Adipose tissue (tissue), 3 donors: ENCODE measurements around the gene CLK4. TPM values are rescaled to one million over a fixed set of nuclear protein-coding genes. Genes with fewer than 3 reads are reported as not detected.

Source experiments
- H3K27ac ChIP-seq: one replicate; pipeline ENCODE4 v1.5.1; 2013; ENCODE audit warnings: low read depth, low read length
- WGBS, 3 donors: extraction: QIAGEN DNeasy Blood & Tissue Kit; methylation state at CpG; one replicate each; pipeline ENCODE4 v1.1.7; 2013; 5-methylcytosine and 5-hydroxymethylcytosine counted together
- polyA plus RNA-seq, 3 donors: library from polyadenylated mRNA; stranded (reverse); fragments of 200-250 nt; gene quantifications; one replicate each; pipeline ENCODE4 v1.2.3, GENCODE V29; 2013
- donor health status: healthy with polysubstance abuse.
- donor health status: Bipolar disorder and iron deficiency.
- donor health status: healthy.

CLK4 gene
- 10 to 100 TPM; 13.3 to 23.1 (median 15.9) TPM for polyA plus RNA-seq

- H3K27ac ChIP-seq: peak within 1 kb of the TSS; percentile 35
- 0 to 1% (median 0%) methylated on average over 71 to 78 of the region's 79 CpGs for WGBS, 3 donors
These were observed at the start of gene CLK4 for GRCh38 chr5:178626484-178627258. Gene CLK4, minus strand, starts transcription at chr5:178627050. Its CDS starts 3,634 bp downstream, at chr5:178623416.

GRCh38 chr5:178675922-178676321, 49.1 kb upstream of the CLK4 start:
- WGBS, 3 donors: 74 to 77% (median 75%) methylated on average over 3 of the region's 3 CpGs
- H3K27ac ChIP-seq: no peak overlapping the region

DNA sequence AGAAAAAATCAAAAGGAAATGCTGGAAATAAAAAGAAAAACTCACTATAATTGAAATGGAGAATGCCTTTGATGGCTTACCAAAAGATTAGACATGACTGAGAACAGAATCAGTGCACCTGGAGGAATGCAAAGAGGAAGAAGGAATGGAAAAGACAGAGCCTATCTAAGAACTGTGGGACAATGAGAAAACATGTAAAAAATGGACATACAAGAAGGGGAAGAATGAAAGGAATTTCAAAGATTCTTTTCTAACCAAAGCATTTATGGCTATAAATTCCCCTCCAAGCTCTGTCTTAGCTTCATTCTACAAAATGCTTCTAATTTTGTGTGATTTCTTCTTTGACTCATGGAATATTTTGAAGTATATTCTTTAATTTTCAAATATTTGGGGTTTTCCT, 47.5 kb upstream of the CLK4 start:
- H3K27ac ChIP-seq: no peak overlapping the region

DNA sequence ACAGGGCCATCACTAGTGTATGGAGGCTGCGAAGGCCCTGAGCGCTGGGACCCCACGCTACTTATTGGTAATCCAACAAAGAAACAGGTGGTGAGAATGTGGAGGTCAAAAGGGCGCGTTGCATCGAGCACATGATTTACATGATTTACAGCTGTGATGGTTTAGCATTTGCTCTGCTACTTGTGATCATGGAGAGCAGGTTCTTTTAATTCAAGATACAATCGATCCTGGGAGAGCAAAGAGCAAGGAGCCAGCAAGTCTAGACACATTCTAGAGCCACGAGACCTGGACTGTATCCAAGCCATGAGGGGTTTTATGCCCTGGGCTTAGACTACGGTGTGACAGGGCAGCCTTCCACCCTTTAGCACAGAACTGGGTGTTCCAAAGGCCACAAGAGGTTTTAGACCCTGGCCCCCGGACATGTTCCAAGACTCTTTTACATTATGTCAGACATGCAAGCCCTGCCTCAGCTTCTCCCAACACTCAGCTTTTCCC, 47.0 kb upstream of the CLK4 start:
- 66 to 77% (median 76%) methylated on average over 10 of the region's 10 CpGs for WGBS, 3 donors
- no peak overlapping the region for H3K27ac ChIP-seq

DNA sequence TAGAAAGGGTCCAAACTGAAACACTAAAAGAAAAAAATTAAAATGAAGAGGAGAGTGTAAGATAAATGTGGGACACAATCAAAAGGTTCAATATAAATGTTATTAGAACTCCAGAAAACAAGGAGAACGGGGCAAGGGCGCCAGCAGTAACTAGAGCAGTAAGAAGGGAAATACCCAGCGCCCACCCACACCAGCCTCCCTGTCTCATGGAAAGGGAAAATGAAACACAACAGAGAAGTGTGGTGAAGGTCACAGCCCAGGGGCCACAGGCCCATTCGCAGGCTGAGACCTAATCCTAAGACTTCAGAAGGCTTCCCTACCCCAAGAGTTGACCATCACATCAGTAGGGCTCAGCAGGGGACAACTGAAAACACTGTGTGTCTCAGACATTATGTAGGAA, 45.8 kb upstream of the CLK4 start:
- WGBS, 3 donors: 71 to 83% (median 83%) methylated on average over 4 of the region's 4 CpGs
- no peak overlapping the region for H3K27ac ChIP-seq

DNA sequence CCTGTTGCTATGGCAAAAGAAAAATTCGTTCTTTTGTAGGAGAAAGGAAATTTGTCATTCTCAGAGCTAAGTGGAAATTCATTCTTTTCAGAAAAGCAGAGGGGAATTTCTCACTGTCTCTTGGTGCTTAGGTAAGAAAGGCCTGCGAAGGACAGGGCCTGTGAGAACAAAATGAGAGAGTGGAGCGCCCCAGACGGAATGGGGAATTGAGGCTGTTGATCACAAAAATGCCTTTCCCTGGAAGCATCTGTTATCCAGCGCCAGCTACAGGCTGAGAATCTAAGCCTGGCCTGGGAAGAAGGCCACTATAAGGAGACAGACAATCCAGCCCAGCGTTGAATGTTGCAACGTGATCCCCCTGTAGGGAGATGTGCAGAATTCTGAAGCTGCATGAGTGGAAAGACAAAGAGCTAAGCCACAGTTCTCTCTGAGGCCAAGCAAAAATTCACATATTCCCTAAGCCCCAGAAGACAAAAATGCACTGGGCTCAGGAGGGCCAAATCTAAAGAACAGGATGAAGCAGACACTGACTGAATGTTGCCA, 44.8 kb upstream of the CLK4 start:
- 59 to 64% (median 60%) methylated on average over 7 of the region's 7 CpGs for WGBS, 3 donors
- H3K27ac ChIP-seq: no peak overlapping the region

DNA sequence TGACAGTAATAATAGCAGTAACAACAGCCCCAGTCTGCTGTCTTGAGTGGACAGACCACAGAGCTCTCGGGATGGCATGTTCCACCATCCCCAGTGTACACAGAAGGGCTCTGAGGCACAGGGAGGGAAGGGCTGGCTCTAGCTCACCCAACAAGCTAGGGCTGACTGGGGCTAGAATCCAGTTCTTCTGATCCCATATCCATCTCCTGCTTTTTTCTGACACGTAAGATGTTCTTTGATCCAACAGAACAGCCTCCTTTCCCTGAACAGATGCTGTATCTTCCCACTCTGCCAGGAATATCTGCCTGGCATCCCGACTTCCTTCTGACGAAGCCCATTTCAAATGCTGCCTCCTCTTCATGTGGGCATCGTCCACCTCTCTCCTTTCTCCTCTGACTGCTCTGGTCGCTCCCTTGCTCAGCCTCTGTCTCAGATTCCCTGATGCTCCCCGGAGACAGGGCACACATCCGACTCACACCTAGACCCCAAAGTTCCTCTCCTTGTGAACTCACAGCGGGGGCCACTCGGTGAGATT, 43.6 kb upstream of the CLK4 start:
- no peak overlapping the region for H3K27ac ChIP-seq
- 85 to 93% (median 93%) methylated on average over 10 of the region's 10 CpGs for WGBS, 3 donors

GRCh38 chr5:178668579-178668978, 41.7 kb upstream of the CLK4 start:
- WGBS, 3 donors: 75 to 81% (median 76%) methylated on average over 7 of the region's 7 CpGs

DNA sequence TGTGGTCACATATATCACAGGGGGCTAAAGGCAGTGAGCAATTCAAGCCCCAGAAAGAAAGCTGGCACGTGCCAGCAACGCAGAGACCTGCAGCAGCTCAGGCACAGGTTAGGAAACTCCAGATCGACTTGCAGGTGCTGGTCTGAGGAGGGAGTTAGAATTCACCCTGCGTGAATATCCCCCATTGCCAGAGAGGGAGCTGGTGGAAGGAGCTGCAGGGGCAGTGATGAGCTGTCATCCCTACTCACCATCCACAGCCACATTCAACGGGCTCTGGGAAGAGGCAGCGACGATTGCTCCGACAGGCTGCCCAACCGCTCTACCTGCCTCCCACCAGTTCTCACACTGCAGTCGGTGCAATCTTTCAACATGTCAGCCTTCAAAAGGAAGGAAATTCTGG, 40.8 kb upstream of the CLK4 start:
- H3K27ac ChIP-seq: no peak overlapping the region
- 55 to 74% (median 61%) methylated on average over 10 of the region's 10 CpGs for WGBS, 3 donors

More at GRCh38 chr5:178668579-178668978, 41.7 kb upstream of the CLK4 start:
- no peak overlapping the region for H3K27ac ChIP-seq

- WGBS, 3 donors: 23 to 44% (median 25%) methylated on average over 5 of the region's 5 CpGs
- H3K27ac ChIP-seq: no peak overlapping the region
These were observed 40.3 kb upstream of the CLK4 start for GRCh38 chr5:178667101-178667500.

DNA sequence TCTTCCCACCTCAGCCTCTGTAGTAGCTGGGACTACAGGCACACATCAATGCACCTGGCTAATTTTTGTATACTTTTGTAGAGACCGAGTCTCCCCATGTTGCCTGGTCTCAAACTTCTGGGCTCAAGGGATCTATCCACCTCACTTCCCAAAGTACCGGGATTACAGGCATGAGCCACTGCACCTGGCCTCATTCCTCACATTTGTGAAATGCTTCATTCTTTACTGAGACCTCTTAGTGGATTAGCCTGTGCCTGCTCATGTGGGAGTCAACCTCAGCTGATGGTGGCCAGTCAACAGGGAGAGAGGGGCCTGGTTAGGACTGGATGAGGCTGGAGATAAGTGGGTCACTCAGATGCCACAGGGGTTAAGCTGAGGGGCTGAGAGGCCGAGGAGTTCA, 37.3 kb upstream of the CLK4 start:
- H3K27ac ChIP-seq: no peak overlapping the region
- WGBS, 3 donors: 71 to 81% (median 79%) methylated on average over 3 of the region's 3 CpGs

GRCh38 chr5:178662541-178662860, 35.7 kb upstream of the CLK4 start:
- H3K27ac ChIP-seq: no peak overlapping the region
- WGBS, 3 donors: 84 to 92% (median 88%) methylated on average over 10 of the region's 10 CpGs

GRCh38 chr5:178661836-178662540, 35.1 kb upstream of the CLK4 start:
- no peak overlapping the region for H3K27ac ChIP-seq
- WGBS, 3 donors: 89 to 92% (median 92%) methylated on average over 21 of the region's 21 CpGs

DNA sequence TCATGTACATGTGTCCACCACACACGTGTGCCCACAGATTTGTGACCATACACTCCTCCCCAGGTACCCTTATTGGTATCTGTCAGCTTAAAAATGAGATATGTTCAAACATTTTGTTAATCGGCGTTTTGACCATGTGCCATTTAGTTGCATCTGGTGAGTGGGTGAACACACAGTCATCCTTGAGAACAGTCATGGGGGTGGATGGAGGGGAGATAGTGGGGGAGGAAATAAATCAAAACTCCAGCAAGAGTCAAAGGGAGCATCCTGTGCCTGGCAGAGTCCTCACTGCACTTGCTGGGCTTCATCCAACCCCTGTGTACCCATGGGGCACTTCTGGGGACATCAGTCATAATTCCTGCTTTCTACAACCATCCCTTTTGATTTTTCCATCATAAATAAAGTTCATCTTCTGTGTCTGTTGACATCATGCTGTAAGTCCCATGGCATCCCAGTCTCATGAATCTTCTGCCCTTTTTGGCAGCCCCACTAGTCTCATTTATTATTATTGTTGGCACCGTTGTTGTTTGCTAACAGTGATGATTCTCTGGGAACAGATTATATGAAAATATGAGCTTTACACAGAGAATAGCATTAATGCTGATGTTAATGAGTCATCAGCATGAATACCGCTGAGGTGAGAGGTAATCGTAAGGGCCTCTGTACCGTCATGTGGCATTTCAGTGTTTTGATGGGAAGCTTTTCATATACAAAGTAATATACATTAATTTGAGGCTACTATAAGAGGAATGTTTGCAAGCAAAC, 24.4 kb upstream of the CLK4 start:
- no peak overlapping the region for H3K27ac ChIP-seq
- 72 to 78% (median 75%) methylated on average over 7 of the region's 7 CpGs for WGBS, 3 donors

DNA sequence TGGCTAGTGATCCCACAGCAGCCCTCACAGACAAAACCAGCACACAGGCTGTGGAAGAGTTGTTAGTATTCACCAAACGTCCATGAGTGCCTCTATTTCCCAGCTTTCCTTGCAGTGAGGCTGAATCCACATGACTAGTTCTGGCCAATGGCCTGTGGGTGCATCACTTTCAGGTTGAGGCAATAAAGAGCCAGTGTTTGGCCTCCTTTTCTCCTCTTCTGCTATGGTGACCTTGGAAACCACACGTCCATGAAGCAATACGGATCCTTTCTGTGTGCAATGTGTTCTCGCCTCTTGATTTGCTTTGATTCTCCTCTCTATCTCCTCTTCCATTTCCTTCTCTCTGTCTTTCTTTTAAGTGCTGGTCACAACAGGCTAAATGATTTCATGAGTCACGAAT, 23.4 kb upstream of the CLK4 start:
- 66 to 86% (median 83%) methylated on average over 5 of the region's 5 CpGs for WGBS, 3 donors
- no peak overlapping the region for H3K27ac ChIP-seq

- 63 to 75% (median 70%) methylated on average over 3 of the region's 3 CpGs for WGBS, 3 donors
- H3K27ac ChIP-seq: no peak overlapping the region
These were observed 22.7 kb upstream of the CLK4 start for GRCh38 chr5:178649580-178649979.

GRCh38 chr5:178644826-178645545, 18.1 kb upstream of the CLK4 start:
- no peak overlapping the region for H3K27ac ChIP-seq
- WGBS, 3 donors: 55 to 62% (median 57%) methylated on average over 7 of the region's 7 CpGs

DNA sequence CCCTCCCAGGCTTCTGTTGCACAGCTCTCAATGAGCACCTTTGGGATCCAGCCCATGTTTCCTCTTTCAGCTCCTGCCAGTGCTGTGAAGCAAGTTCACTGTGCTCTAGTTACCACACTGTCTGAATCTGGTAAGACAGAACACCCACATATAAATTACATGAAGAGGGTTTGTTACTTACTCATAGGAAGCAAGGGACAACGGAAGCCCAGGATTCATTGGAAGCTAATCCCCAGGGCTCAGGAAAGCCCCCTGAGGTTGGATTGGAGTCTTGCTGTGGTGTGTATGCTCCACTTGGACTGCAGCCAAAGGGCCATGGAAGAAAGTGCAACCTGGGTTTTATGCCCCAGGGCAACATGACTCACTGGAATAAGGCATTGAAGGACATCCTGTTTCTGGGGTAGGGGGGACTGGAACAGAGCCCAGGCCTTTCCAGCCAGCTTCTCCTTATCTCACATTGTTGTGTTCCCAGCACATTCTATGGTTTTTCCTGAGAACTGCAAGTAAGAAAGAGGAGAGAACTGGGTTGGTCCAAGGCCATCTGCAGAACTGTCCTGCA, 15.6 kb upstream of the CLK4 start:
- 50 to 89% (median 57%) methylated on average over 1 of the region's 1 CpG for WGBS, 3 donors
- H3K27ac ChIP-seq: no peak overlapping the region
